NCI-H1436 (cell line): ENCODE results near the gene CSNK1E.

Source experiments
- DNase-seq: peaks from one replicate; lab custom pipeline; 2025; lab: John Stamatoyannopoulos, UW

CSNK1E gene

DNA sequence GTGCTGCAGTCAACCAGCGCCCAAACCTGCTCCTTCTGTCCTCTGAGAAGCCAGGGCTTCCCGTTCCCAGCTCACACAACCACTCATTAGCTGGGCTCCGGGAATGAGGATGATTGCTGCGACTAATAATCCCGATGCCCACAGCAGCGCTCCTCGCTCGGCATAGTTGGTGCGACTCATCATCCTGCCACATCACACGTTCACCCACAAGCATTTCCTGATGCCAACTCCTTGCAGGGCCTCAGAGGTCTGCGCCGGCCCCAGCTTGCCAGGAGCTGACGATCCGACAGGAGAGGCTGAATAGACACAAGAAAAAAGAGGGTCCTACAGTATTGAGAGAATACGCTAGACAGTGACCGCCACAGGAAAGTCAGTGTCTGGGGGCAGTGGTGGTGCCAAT, 10.6 kb upstream of the CSNK1E start:
- DNase-seq: no peak

DNA sequence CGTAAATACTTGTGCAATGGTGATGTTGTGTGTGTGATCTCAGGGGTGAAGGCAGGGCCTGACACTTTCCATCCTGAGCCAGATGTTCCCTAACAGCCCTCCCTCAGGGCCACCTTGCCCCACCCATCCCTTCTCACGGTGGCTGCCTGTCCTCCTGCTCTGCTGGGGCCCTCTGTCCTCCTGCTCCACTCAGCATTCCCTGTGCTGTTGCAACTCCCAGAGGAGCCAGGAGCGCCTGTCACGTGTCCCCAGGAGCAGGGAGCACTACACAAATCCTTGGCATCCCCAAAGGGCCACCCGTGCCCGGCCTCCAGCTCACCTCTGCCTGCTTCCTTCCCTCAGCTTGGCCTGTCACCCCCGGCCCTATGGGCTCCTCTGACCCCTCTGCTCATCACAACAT, 10.2 kb upstream of the CSNK1E start:
- DNase-seq: no peak

DNA sequence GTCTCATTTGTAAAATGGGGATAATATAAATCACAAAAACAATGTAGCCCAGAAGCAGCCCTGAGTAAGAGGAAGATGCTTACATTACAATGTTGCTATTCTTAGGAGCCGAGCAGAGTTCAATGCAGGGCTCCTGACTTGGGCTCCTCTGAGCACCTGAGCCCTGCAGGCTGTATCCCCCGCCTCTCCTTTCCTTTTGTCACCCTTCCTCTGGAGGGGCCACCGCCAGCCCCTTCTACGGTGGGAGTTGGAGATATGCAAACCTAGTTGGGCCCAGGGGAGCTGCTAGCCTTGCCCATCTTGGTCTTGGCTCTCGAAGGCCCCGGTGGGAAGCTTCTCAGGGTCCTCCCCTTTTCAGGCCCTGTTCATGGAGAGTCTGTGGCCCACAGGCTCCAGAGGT, 8.4 kb upstream of the CSNK1E start:
- DNase-seq: no peak

DNA sequence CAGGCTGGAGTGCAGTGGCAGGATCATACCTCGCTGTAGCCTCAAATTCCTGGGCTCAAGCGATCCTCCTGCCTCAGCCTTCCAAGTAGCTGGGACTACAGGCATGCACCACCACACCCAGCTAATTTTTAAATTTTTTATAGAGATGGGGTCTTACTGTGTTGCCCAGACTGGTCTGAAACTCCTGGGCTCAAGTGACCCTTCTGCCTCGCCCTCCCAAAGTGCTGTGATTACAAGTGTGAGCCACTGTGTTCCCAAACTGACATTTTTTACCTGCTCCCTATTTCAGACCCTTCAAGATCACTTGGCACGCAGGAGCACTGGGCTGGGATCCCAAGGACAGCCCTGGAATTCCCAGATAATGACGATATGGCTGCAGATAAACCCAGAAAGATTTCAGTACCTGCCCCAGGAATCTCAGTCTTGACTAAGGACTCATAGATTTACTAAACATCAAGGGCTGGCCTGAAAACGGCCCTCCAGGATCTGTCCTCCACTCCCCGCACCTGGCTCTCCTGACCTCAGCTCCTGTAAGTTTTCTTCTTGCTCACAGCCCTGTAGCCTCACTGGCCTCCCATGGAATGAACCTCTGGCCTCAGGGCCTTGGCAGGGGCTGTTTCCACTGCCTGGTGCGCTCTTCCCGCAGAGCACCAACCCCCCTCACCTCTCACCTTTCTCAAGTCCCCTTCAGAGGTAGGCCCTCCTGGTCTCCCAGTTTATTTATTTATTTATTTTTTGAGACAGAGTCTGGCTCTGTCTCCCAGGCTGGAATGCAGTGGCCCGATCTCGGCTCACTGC, 3.6 kb upstream of the CSNK1E start:
- DNase-seq: no peak

DNA sequence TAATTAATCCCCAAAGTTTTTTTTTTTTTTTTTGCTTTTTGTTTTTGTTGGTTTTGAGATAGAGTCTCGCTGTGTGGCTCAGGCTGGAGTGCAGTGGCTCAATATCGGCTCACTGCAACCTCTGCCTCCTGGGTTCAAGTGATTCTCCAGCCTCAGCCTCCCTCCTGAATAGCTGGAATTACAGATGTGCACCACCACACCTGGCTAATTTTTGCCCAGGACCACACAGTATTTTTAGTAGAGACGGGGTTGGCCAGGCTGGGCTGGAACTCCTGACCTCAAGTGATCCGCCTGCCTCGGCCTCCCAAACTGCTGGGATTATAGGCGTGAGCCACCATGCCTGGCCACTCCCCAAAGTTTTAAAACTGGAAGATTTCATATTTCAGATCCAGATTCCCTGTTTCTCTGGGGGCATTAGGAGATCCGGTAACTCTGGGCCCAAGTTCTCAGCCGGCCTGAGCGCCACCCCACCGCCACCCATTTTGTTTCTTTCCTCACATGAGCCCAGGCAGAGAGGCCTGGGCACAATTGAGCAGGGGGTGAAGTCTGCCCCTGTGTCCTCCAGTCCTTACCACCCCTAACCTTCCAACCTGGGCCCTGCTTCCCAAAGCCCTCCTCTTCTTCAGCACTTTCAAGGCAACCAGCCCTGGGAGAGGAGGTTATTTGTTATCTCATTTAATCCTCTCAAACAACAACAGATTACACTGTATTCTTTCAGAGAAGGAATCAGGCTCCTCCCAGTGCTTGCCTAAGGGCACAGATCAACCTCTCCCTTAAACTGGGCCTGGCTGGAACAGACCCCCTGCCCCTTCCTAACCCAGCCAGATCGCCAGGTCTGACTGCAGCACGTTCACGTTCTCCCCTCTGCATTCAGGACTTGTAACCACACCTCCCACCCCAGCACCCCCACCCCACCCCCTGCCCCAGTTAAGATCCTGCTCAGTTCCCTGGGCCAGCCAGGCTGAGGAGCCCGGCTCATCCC, 1.9 kb upstream of the CSNK1E start:
- no peak for DNase-seq

DNA sequence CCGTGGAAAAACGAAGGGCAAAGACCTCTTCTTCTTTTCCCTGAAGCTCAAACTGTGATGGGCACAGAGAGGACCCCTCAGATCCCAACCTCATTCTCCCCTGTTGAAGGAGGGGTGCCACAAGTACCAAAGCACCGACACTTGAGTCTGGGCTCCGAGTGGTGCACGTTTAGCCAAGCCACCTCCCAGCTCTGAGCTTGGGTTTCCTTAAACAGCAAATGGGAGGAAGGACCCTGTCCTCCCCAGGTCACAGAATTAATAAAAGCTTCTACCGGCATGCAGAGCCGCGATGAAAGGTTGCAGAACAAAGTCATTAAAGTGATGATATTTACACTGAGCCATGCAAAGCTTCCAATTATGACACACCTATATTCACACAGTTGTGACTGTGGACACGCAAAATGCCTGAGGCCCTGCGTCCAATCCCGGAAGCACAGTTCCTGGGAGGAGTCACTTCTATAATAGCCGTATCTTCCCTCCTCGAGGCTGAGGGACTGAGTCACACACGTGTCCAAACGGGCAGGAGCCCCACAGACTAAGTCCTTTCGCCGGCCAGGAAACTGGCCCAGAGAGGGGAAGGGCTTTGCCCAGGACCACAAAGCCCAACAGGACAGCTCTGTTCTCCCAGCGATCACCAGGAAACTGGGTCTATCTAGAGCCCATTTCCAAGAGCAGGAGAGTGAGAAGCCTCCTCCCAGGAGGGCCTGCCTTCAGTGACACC, 922 bp upstream of the CSNK1E start:
- no peak for DNase-seq

DNA sequence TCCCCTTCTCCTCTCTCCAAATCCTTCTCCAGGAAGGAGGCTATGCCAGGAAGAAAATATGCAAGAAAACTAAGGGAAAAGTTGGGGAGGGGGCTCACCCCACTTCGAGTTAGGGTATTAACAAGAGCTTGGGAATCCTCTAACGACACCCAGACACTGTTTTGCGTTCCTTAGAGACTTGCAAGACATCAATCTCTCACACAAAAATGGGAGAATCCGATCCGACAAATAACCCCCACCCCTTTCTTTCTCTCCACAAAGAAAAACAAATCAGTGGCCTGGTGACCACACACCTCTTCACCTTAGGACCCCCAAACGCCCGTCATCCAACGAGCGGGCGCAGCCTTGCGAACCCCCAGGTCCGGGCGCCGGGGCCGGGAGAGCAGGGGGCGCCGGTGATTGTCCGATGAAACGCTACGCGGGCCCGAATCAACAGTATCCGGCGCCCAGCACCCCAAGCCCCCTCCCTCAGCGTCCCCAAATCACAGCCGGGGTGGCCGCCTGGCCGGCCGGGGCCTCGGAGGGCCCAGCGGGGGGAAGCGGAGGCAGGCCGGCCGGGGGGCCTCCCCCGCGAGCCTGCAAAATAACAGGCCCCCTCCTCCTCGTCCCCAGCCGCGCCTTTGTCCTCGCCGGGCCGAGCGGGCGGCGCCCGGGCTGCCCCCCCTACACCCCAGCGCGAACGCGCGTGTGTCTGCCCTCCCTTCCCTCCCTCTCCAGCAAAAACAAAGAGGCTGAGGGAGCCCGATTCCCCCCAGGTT, 690 bp downstream of the CSNK1E start:
- peak; percentile 20 for DNase-seq

DNA sequence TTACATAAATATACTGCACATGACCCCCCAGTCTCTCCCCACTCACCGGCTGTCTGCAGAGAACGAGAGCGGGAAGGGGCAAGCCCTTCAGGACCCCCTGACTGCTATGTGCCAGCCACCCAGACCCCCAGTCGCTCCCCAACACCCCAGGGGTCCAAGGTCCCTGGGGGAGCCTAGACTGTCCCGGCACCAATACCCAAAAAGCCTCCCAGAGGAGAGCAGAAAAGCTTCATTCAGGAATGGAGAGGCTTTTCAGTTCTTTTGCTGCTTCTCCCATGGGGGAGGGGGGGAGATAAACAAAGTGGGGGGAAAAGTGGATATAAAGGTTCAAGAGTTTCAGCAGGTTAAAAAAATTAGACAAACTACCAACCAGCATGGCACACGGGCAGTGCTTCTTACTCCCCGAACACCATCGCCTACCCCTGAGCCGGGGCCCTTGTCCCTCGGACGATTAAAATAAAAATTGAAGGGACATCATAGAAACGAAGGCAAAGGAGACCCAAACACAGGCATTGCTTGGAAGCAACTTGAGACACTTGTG, 1.3 kb downstream of the CSNK1E start:
- no peak for DNase-seq

DNA sequence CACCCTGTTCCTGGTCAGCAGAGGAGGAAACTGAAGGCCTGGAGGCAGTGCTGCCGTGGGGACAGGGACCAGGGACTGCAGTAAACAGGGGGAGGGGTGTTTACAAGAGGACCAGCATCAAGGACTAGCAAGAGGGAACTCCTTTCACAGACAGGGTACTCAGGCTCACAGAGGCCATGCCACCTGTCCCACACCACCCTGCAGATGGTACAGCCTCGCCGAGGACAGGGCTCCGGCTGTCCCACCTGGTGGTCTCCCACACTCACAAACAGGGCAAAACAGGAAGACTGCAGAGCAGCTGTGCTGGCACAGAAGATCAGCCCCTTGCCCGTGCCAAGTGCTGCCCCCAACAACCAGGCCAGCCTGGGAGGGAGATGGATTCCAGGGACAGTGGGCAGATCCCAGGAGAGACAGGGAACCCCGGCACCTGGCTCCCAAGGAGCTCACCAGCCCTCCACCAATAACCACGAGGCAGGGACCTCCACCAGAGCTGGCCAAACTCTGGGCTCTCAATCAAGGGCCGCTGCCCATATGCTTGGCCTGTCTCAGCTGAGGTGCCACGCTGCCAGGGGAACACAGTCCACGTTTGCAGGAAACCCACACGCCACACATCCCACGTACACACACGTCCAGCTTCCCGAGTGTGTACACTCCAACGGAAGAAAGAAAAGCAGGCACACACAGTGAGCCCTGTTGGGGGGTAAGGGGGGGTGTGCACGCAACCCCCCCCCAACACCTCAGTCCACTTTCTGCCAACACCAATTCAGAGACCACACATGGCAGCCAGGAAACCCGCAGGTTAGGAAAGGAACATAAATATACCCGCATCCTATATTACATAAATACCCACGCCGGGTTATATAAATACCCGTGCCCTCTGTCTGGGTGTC, 2.1 kb downstream of the CSNK1E start:
- no peak for DNase-seq

DNA sequence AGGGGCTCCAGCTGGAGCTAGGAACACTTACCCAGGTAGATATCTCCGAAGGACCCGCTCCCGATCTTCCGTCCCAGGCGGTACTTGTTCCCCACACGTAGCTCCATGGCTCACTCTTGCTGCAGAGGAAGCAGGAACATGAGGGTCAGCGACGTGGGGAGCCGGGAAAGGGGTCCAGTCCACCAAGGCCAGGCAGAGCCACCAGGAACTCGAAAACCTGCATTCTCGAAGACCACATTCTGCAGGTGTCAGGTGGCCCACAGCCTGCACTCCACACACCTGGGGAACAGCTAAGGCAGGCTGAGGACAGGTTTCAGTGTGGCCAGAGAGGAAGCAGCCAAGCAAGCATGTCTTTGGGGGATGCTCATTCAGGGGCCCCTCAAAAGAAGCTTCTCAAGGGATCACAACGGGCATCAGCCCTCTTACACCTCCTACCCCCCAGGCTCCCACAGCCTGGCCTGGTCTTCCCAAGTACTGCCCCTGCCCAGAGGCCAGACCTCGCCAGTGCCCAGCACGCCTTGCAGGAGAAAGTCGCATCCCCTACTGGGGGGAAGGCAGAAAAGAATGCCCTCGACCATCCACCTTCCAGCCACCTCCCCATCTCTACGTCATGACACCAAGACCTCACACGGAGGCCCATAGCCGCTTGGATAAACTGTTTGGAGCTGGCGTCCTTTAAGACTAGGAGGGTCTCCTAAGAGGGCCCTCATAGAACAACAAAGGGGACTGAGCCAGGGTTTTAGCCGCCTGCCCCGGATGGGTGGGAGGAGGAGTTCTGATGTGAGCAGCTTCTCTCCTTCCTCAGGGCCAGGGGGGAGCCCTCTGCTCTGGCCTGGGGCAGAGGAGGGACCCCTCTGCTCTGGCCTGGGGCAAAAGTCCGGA, 2.9 kb downstream of the CSNK1E start:
- no peak for DNase-seq

DNA sequence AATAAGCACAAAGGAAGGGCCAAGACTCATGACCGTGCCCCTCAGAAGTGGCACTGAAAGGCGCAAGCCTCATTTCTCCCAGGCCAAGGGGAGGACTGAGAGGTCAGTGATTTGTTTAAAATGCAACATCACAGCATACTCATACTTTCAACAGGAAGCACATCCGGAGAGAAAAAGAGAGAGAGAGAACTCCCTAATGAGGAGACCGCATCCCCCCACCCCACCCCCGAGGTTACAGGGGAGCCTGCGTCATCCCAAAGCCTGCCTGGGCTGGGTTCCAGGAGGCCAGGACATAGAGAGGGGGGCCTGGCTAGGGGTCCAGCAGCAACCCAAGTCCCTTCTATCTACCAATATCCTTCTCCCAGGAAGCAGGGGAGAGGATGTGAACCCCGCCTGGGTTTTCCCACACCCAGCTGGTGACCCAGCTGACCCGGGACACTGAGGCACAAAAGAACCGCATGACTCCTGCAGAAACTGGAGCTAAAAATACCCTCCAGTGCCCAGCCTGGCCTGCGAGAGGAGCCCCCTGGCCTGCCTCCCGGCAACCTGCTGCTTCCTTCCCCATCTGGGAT, 3.8 kb downstream of the CSNK1E start:
- DNase-seq: no peak

DNA sequence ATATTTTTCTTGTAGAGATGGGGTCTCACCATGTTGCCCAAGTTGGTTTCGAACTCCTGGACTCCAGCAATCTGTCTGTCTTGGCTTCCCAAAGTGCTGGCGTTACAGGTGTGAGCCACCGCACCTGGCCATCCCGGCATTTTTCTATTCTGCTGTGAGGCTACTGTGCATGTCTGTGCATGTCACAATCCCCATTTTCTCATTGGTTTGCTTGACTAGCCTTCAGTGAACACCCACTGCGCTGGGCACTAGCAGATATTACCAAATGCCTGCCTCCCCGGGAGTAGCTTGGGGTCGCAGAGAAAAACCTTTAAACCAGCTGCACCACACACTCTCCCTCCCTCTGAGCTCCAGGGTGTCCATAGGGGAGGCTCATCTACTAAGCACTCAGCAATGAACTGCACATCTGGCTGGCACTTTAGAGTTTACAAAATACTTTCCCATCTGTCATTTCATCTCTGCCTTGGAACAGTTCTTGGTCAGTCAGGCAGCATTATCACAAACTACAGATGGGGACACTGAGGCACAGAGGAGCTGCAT, 4.9 kb downstream of the CSNK1E start:
- DNase-seq: no peak

DNA sequence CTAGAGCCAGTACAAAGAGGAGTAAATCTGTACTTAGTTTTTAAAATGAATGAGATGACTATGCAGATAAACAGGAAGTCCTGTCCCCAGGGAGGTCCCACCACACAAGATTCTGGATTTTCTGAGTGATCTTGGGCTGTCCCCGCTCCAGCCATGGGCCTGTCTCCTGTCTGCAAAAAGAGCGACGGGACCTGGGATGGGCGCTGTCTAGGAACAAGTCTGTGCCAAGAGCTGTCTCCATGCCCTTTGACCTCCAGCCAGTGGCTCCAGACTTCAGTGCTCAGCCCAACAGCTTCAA, 6.0 kb downstream of the CSNK1E start:
- no peak for DNase-seq

DNA sequence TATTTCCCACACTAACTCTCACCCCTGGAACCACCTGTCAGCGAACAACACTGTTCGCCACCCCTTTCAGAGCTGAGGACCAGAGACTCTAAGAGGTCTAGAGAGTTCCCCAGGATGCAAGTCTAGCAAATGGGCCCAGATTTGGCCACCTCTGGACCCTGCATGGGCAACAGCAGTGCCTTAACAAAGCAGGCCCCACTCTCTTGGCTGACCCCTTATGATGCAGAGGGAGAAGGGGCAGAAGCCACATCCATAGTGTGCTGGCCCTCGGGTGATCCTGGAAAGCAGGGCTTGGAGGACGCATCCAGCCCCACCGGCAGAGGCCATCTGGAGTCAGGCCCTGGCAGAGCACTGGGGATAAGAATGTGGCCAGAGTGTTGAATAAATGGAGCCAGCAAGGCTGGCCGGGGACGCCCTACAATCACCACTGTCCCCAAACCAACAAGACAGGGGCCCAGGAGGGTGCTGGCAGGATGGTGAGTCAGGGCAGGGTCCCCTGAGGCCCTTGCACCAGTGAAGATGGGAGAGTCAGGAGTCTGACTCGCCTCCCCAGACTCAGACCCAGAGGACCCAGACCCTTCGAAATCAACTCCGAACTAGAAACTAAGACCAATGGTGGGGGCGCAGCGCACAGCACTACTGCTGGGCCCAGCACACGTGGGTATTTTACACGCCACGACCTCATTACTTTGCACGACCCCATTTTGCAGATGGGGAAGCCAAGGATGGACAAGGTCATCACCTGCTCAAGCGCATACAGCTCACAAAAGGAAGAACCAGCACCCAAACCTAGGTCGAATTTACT, 6.5 kb downstream of the CSNK1E start:
- DNase-seq: no peak

DNA sequence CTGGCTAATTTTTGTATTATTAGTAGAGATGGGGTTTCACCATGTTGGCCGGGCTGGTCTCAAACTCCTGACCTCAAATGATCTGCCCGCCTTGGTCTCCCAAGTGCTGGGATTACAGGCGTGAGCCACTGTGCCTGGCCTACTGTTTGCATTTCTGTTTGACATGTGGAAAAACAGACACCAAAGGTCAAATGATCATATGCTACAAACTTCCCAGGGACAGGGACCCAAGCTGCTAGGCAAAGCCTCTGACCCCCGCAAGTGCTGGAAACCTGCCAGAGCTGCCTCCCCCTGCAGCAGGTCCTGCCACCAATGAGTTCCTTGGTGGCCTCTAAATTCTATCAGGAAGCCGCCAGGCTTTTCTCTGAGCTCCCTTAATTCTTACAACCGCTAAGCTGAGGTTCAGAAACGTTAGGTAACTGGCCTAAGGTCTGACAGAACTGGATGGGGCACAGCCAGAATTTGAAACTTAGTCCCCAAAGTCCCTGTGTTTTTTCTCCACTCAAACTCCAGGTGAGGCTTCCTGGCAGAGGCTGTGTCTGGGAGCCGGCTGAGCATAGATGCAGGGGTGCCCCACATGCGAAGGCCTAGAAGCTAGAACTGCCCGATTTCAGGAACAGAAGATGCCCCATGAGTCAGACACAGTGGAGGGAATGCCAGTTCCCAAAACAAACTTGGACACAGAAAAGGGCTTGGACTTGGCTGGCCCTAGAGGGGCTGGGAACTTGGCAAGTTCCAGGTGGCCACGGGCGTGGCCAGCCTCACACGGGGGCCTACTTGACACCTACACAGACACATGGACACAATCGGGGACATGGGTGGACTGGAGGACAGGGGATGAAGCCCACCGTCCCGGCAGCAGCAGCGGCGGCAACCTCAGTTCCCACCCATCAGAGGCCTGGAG, 7.4 kb downstream of the CSNK1E start:
- DNase-seq: no peak

DNA sequence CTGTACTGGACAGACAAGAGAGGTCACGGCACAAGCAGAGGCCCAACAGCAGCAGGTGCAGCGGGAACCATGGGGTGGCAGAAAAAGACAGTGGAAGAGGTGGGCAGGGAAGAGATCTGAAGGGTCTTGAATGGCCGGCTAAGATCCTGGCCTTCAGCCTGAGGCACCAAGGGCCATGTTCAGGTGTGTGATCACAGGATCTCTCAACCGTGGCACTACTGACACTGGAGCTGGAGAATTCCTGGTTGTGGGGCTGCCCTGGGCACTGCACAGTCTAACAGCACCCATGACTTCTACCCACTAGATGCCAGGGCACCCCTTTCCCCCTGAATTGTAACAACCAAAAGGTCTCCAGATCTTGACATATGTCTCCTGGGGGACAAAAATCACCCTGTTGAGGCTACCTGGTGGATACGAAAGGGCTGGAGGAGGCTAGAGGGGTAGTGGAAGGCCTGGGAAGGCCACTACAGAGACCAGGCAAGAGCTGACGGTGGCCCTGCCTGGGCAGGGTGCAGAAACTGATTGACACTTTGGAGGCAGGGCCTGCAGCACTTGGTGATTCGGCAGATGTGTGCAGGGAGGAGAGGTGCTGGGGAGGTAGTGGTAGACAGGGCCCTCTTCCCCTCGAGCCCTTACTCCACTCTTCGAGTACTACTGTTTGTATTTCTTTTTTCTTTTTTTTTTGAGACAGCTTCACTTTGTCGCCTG, 8.3 kb downstream of the CSNK1E start:
- DNase-seq: no peak
